AG04449 (cell line): ENCODE data around the gene GOLGA3.
A peak's percentile ranks its signal among the peaks of the same experiment; 100 is the strongest.

Source experiments
- CTCF ChIA-PET: fragments of 350-600 bp; formaldehyde crosslinking; extraction: SDS; loops from one replicate; lab custom pipeline; 2021; ENCODE audit warnings: antibody characterized with exemption; lab: Yijun Ruan, JAX
- POLR2A ChIA-PET: fragments of 400-600, 350-600 bp; formaldehyde crosslinking; extraction: SDS; loops from one replicate; lab custom pipeline; 2020; ENCODE audit warnings: antibody characterized with exemption, inconsistent platforms; lab: Yijun Ruan, JAX
- DNase-seq: peaks from one replicate; pipeline ENCODE4 v3.0.0-alpha.2; 2010; ENCODE audit warnings: low read depth, low spot score
- H3K4me3 ChIP-seq: 2 replicates; pipeline ENCODE4 v1.5.1; 2011; ENCODE audit warnings: low read depth, mild to moderate bottlenecking, control low read depth, low read length
- TF ChIP-seq, protein P1 (sequence below): IDR thresholded peaks from one replicate; pipeline ENCODE4 v1.5.1; 2011; ENCODE audit warnings: mild to moderate bottlenecking, moderate library complexity, low read length, control low read depth, inconsistent platforms; ENCODE audit not compliant: insufficient read depth; ENCODE audit errors: missing control alignments

GOLGA3 gene

GRCh38 chr12:132729541-132730320 is 98.9 kb downstream of the GOLGA3 start:
- ChIA-PET POLR2A (interaction anchor here (0.5 kb wide), 1 partner anchor 27 kb away, joined by 3 read pairs; no protein-coding TSS in a partner anchor), CTCF (no interaction called here)
- TF ChIP-seq, protein P1, sequence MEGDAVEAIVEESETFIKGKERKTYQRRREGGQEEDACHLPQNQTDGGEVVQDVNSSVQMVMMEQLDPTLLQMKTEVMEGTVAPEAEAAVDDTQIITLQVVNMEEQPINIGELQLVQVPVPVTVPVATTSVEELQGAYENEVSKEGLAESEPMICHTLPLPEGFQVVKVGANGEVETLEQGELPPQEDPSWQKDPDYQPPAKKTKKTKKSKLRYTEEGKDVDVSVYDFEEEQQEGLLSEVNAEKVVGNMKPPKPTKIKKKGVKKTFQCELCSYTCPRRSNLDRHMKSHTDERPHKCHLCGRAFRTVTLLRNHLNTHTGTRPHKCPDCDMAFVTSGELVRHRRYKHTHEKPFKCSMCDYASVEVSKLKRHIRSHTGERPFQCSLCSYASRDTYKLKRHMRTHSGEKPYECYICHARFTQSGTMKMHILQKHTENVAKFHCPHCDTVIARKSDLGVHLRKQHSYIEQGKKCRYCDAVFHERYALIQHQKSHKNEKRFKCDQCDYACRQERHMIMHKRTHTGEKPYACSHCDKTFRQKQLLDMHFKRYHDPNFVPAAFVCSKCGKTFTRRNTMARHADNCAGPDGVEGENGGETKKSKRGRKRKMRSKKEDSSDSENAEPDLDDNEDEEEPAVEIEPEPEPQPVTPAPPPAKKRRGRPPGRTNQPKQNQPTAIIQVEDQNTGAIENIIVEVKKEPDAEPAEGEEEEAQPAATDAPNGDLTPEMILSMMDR, result no peak
- no peak for DNase-seq
- no peak overlapping the region for H3K4me3 ChIP-seq

- CTCF ChIA-PET, result no interaction called here
- no peak overlapping the region for H3K4me3 ChIP-seq
- no peak for DNase-seq
- TF ChIP-seq, protein P1, result no peak
- POLR2A ChIA-PET, result no interaction called here
These were observed 100.2 kb downstream of the GOLGA3 start for GRCh38 chr12:132728502-132728901.

DNA sequence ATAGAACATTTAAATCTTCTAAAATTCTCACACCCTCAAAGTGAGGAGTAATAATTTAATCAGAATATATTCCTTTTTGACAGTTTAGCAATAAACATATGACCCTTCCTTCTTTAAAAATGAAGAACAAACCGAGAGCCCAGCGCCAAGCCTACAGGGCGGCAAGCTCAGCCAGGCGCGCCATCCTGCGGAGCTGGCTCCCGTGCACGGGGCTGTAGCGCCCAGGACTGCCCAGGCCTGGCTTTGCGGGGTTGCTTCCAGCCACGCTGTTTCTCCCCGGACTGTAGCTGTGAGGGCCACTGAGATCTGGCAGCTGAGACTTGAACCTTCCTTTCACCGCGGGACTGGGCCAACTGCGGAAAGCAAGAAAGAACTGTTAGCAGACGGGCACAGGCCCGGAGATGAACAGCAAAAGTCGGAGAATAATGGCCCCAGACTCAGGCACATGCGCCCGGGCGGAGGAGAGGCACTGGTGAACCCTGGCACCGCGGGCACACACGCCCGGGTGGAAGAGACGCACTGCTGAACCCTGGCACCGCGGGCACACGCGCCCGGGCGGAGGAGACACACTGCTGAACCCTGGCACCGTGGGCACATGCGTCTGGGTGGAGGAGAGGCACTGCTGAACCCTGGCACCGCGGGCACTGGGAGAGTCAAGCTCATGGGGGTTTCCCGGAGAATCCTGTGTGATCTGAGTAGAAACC is 101.4 kb downstream of the GOLGA3 start:
- H3K4me3 ChIP-seq, result no peak overlapping the region
- no peak for DNase-seq
- POLR2A ChIA-PET, result no interaction called here
- TF ChIP-seq, protein P1, result no peak
- CTCF ChIA-PET, result no interaction called here

DNA sequence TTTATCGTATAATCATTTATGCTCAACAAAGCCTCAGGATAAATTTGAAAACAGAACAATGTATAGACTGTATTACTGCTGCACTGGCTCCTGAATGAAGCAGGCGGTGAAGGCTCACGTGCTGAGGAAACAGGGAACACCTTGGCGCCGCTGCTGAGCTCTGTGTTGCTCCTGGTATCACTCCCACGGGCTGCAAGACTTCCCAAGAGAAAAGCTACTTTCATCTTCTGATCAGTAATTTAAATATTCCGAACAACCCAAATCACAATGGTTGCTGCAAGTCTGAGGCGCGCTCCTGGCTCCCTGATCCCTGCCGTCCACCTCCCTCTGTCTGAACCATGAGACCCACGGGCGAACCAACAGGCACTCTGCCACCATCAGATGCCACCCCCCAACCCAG is 102.3 kb downstream of the GOLGA3 start:
- TF ChIP-seq, protein P1, result no peak
- no peak for DNase-seq
- ChIA-PET POLR2A (no interaction called here), CTCF (no interaction called here)
- no peak overlapping the region for H3K4me3 ChIP-seq

GRCh38 chr12:132724506-132725241 is 104.0 kb downstream of the GOLGA3 start:
- TF ChIP-seq, protein P1, result no peak
- DNase-seq, result no peak
- ChIA-PET POLR2A (no interaction called here), CTCF (no interaction called here)
- no peak overlapping the region for H3K4me3 ChIP-seq

DNA sequence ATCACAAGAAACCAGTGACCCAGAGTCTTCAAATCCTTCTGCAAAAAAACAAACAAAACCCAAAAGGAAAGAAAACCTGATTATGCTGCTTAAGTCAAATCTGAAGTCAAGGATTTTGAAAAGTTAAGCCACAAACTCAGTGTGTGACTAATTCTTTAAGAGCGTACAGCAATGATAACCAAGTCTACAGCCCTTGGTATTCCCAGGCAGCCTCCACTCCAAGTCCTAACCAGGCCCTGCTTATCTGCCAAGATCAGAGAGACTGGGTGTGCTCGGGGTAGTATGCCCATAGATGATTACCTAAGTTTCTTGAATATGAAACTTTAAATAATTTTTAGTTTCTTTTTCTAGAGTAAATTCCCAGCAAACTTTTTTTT is 104.9 kb downstream of the GOLGA3 start:
- TF ChIP-seq, protein P1, result no peak
- peak; percentile 9 for DNase-seq
- H3K4me3 ChIP-seq, result no peak overlapping the region
- POLR2A ChIA-PET, result no interaction called here
- CTCF ChIA-PET, result no interaction called here
